GM12878 (cell line): ENCODE data around the gene OPTC. TPM values are rescaled to one million over a fixed set of nuclear protein-coding genes. Genes with fewer than 3 reads are reported as not detected.

ENCODE experiments used
- ATAC-seq: fragments of 200-7000 bp; cut with Tn5 transposase; 3 replicates; pipeline ENCODE4 v1.9.1; 2020; ENCODE audit warnings: mild to moderate bottlenecking, moderate library complexity
- BruUV-seq: library from RNA; stranded (reverse); fragments of 400-500 nt; replicated peaks from 2 replicates; lab custom pipeline; 2021; lab: Mats Ljungman, UMichigan
- CTCF ChIA-PET: fragments of 300-600 bp; sonication (Branson Sonifier 250); formaldehyde crosslinking; extraction: SDS; loops from one replicate; lab custom pipeline; 2021; ENCODE audit warnings: inconsistent platforms; lab: Yijun Ruan, JAX
- POLR2A ChIA-PET: fragments of 350-600 bp; formaldehyde crosslinking; extraction: SDS; loops from one replicate; lab custom pipeline; 2021; ENCODE audit warnings: inconsistent platforms; lab: Charles Lee
- RAD21 ChIA-PET: fragments of 300-600 bp; sonication (Branson Sonifier 250); formaldehyde crosslinking; loops from one replicate; lab custom pipeline; 2023; ENCODE audit warnings: antibody characterized with exemption; ENCODE audit not compliant: unreplicated experiment; lab: Charles Lee
- SMC1A ChIA-PET: fragments of 300-600 bp; sonication (Branson Sonifier 250); formaldehyde crosslinking; loops from one replicate; lab custom pipeline; 2023; ENCODE audit not compliant: unreplicated experiment, uncharacterized antibody; lab: Charles Lee
- DNase-seq: peaks from one replicate; pipeline ENCODE4 v3.0.0-alpha.2; 2011; ENCODE audit warnings: low read depth, low spot score
- FAIRE-seq: peaks from 3 replicates; lab custom pipeline; 2011; peaks lifted over from hg19 to GRCh38; lab: Jason Lieb, UNC
- H2AFZ ChIP-seq: 2 replicates; pipeline ENCODE4 v1.6.0; 2011; ENCODE audit warnings: low read depth, low read length, control low read depth; ENCODE audit not compliant: control insufficient read depth
- H3K27ac ChIP-seq: 2 replicates; pipeline ENCODE4 v1.5.1; 2011; ENCODE audit warnings: control low read depth; ENCODE audit not compliant: control insufficient read depth, insufficient read depth
- H3K27me3 ChIP-seq, 2 experiments: replicated peaks in 1 of 2; 2 replicates each; pipeline versions ENCODE4 v1.6.0 to v1.6.1; 2011; ENCODE audit warnings: low read length in 1 of 2; ENCODE audit not compliant: control insufficient read depth in 2 of 2, insufficient read depth in 2 of 2
- H3K36me3 ChIP-seq, 2 experiments: 2 replicates each; pipeline ENCODE4 v1.5.1; 2011; ENCODE audit warnings: low read length in 1 of 2; ENCODE audit not compliant: control insufficient read depth in 2 of 2, insufficient read depth in 2 of 2
- H3K4me1 ChIP-seq: 2 replicates; pipeline ENCODE4 v1.6.1; 2011; ENCODE audit warnings: mild to moderate bottlenecking, low read length, moderate library complexity, mixed read lengths; ENCODE audit not compliant: control insufficient read depth, insufficient read depth
- H3K4me2 ChIP-seq: 2 replicates; pipeline ENCODE4 v1.6.0; 2011; ENCODE audit warnings: control low read depth; ENCODE audit not compliant: control insufficient read depth, insufficient read depth
- H3K4me3 ChIP-seq: fragments of 200-600 bp; sonication (generic); 2 replicates; pipeline ENCODE4 v1.5.1; 2016
- H3K79me2 ChIP-seq: 2 replicates; pipeline ENCODE4 v1.6.0; 2011; ENCODE audit warnings: low read length; ENCODE audit not compliant: control insufficient read depth, insufficient read depth
- H3K9ac ChIP-seq: 2 replicates; pipeline ENCODE4 v1.8.0; 2011; ENCODE audit warnings: low read length, control low read depth, mixed read lengths; ENCODE audit not compliant: control insufficient read depth, insufficient read depth
- H3K9me3 ChIP-seq: replicated peaks from 3 replicates; pipeline ENCODE4 v1.5.1; 2011; ENCODE audit warnings: mild to moderate bottlenecking, low read length; ENCODE audit not compliant: control insufficient read depth, insufficient read depth
- H4K20me1 ChIP-seq: 2 replicates; pipeline ENCODE4 v1.6.0; 2011; ENCODE audit not compliant: control insufficient read depth, insufficient read depth
- BACH1 ChIP-seq: fragments of 450-650 bp; IDR thresholded peaks from 2 replicates; pipeline ENCODE4 v1.6.1; 2017; ENCODE audit warnings: mild to moderate bottlenecking, borderline replicate concordance
- CBX5 ChIP-seq: sonication (generic); IDR thresholded peaks from 2 replicates; pipeline ENCODE4 v1.6.1; 2016; ENCODE audit warnings: low read depth, moderate library complexity, mild to moderate bottlenecking, inconsistent platforms
- ESRRA ChIP-seq: IDR thresholded peaks from 2 replicates; pipeline ENCODE4 v1.6.1; 2012; ENCODE audit warnings: mild to moderate bottlenecking, low read length, improper control_type of control experiment
- HDGF ChIP-seq: fragments of 450-650 bp; IDR thresholded peaks from 2 replicates; pipeline ENCODE4 v1.6.1; 2016; ENCODE audit warnings: antibody characterized with exemption
- MYC ChIP-seq: IDR thresholded peaks from 2 replicates; pipeline ENCODE4 v1.6.1; 2011; ENCODE audit warnings: mild to moderate bottlenecking, low read length, moderate library complexity, inconsistent platforms; ENCODE audit not compliant: insufficient read depth, insufficient replicate concordance, insufficient read length, severe bottlenecking
- NR2F1 ChIP-seq: fragments of 450-650 bp; conservative IDR thresholded peaks from 2 replicates; pipeline ENCODE4 v1.6.1; 2017; ENCODE audit warnings: mild to moderate bottlenecking
- PAX5 ChIP-seq: IDR thresholded peaks from 2 replicates; pipeline ENCODE4 v1.6.1; 2011; ENCODE audit warnings: low read depth, low read length, borderline replicate concordance
- PAX8 ChIP-seq: fragments of 450-650 bp; IDR thresholded peaks from 2 replicates; pipeline ENCODE4 v1.6.1; 2017; ENCODE audit warnings: mild to moderate bottlenecking, moderate library complexity
- SMAD1 ChIP-seq: fragments of 450-650 bp; IDR thresholded peaks from 2 replicates; pipeline ENCODE4 v1.6.1; 2018; ENCODE audit warnings: mild to moderate bottlenecking, low read depth; ENCODE audit not compliant: partially characterized antibody
- SRF ChIP-seq, 2 experiments: IDR thresholded peaks; 2 replicates each; pipeline ENCODE4 v1.6.1; 2011; ENCODE audit warnings: low read depth in 2 of 2, low read length in 2 of 2, mild to moderate bottlenecking in 1 of 2, moderate library complexity in 1 of 2
- SUZ12 ChIP-seq: fragments of 200-600 bp; sonication (generic); IDR thresholded peaks from one replicate; pipeline ENCODE4 v1.6.1; 2018; ENCODE audit warnings: antibody characterized with exemption, mild to moderate bottlenecking; ENCODE audit not compliant: unreplicated experiment
- TCF12 ChIP-seq: IDR thresholded peaks from 2 replicates; pipeline ENCODE4 v1.6.1; 2011; ENCODE audit warnings: low read depth, mild to moderate bottlenecking, low read length
- WGBS: methylation state at CpG from one replicate; pipeline ENCODE4 v1.1.6; 2016; ENCODE audit warnings: low lambda C conversion rate; ENCODE audit not compliant: insufficient replicate concordance, insufficient coverage; ENCODE audit errors: missing lambda C conversion rate; 5-methylcytosine and 5-hydroxymethylcytosine counted together
- in situ Hi-C: fragments of 300-500 bp; cut with MboI; formaldehyde crosslinking; loops from 9 replicates; pipeline ENCODE4 v1.14.3; 2018; ENCODE audit warnings: mixed read lengths
- intact Hi-C: fragments of 100-400 bp; cut with micrococcal nuclease; formaldehyde crosslinking; loops from one replicate; pipeline ENCODE4 v1.14.2; 2022; ENCODE audit not compliant: unreplicated experiment
- polyA plus RNA-seq, 11 experiments: library from polyadenylated mRNA; depleted of rRNA in 4 of 11; unstranded in 6 of 11; stranded (reverse) in 5 of 11; fragments of >200 nt; fragmentation: Nextera tagmentation in 4 of 11; fragmentation: Illumina TruSeq in 1 of 11; extraction: Ambion mirVana in 4 of 11; extraction: Trizol in 1 of 11; gene quantifications; 1 replicate in 1 of 11; 2 replicates in 10 of 11; pipeline versions ENCODE4 v1.2.1 to v1.2.3, GENCODE V29; 2011 to 2016; ENCODE audit warnings: inconsistent platforms in 2 of 11, missing spikeins in 2 of 11, low read depth in 1 of 11
- total RNA-seq, 4 experiments: library from RNA; depleted of rRNA in 3 of 4; stranded (reverse); fragments of >200 nt in 3 of 4; fragmentation: Illumina TruSeq in 1 of 4; extraction: Trizol in 1 of 4; gene quantifications; 2 replicates each; pipeline versions ENCODE4 v1.2.1 to v1.2.3, GENCODE V29; 2013 to 2021
- TF ChIP-seq, protein P1 (sequence below): fragments of 450-650 bp; IDR thresholded peaks from 2 replicates; pipeline ENCODE4 v1.6.1; 2017; ENCODE audit warnings: low read depth, mild to moderate bottlenecking, moderate library complexity
- TF ChIP-seq, protein P2 (sequence below): IDR thresholded peaks from 2 replicates; pipeline ENCODE4 v1.6.1; 2012; ENCODE audit warnings: low read depth, low read length, improper control_type of control experiment
- TF ChIP-seq, protein P3 (sequence below): IDR thresholded peaks from 2 replicates; pipeline ENCODE4 v1.6.1; 2012; ENCODE audit warnings: low read depth, low read length, improper control_type of control experiment

OPTC gene
- total and polyA plus RNA-seq, 10 of the 15 experiments (the other 5 are each of a cell fraction or from before 2014, with no cell fraction given): not detected

DNA sequence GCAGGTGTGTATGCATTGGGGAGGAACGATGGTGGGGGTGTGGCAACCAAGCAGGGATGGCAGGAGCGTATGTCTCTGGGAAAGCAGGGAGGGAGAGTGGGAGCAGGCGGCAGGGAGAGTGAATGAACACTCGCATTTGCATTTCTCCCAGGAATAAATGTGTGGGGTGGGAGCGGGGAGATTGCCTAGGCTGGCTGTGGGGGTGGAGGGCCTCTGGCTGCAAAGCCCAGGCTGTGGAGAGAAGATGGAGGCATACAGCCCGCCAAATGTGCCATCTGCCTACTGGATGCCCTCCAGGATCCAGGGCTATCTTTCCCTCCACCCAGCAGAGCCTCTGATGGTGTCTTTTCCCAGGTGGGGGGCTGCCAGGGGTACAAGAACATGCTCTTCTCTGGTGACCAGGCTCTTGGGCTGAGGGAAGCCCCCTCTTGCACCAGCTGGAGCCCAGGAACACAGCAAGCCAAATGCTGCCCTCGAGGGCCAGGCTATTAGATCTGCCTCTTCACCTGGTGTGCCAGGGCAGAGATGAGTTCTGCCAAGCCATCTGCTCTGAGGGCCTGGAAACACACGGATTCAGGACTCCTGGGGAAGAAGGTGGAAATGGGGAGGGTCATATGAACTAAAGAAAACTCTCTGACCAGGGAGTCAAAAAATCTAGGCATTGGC, 1.7 kb upstream of the OPTC start:
- peaks cover 0 to 10% of the 10 kb centered on the region in 2 experiments; a peak in 3 of 4 replicates for H3K27me3 ChIP-seq
- ChIA-PET POLR2A (no interaction called here), RAD21 (no interaction called here), CTCF (interaction anchor here (11.6 kb wide), 1 partner anchor 151 kb away, joined by 323 read pairs; no protein-coding TSS in a partner anchor)
- H3K9ac ChIP-seq: no peak overlapping the region
- no peaks in the 10 kb centered on the region for H3K9me3 ChIP-seq
- no peaks in the 10 kb centered on the region for H4K20me1 ChIP-seq
- 26% methylated on average over 7 of the region's 8 CpGs for WGBS
- intact Hi-C loops: no loop called here
- ATAC-seq (no peak), FAIRE-seq (no peak)
- H3K27ac ChIP-seq: no peak overlapping the region
- H3K4me1 ChIP-seq: 0 out of 2 replicates have a peak, but pooled peaks cover 3% of the 10 kb centered on the region
- no peak for TF ChIP-seq NR2F1
- no peak for TF ChIP-seq HDGF
- no peak for TF ChIP-seq PAX5
- no peak for TF ChIP-seq MYC
- TF ChIP-seq BACH1: no peak
- TF ChIP-seq, protein P1, sequence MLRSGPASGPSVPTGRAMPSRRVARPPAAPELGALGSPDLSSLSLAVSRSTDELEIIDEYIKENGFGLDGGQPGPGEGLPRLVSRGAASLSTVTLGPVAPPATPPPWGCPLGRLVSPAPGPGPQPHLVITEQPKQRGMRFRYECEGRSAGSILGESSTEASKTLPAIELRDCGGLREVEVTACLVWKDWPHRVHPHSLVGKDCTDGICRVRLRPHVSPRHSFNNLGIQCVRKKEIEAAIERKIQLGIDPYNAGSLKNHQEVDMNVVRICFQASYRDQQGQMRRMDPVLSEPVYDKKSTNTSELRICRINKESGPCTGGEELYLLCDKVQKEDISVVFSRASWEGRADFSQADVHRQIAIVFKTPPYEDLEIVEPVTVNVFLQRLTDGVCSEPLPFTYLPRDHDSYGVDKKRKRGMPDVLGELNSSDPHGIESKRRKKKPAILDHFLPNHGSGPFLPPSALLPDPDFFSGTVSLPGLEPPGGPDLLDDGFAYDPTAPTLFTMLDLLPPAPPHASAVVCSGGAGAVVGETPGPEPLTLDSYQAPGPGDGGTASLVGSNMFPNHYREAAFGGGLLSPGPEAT: no peak
- TF ChIP-seq ESRRA: no peak
- no peak for TF ChIP-seq SRF (IDR thresholded peaks at IDR 0.05; ENCODE audit: low read depth in 2 of 2, low read length in 2 of 2)
- TF ChIP-seq, protein P2, sequence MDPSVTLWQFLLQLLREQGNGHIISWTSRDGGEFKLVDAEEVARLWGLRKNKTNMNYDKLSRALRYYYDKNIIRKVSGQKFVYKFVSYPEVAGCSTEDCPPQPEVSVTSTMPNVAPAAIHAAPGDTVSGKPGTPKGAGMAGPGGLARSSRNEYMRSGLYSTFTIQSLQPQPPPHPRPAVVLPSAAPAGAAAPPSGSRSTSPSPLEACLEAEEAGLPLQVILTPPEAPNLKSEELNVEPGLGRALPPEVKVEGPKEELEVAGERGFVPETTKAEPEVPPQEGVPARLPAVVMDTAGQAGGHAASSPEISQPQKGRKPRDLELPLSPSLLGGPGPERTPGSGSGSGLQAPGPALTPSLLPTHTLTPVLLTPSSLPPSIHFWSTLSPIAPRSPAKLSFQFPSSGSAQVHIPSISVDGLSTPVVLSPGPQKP: no peak
- no peak for TF ChIP-seq PAX8
- TF ChIP-seq CBX5: no peak
- TF ChIP-seq SMAD1: no peak
- TF ChIP-seq, protein P3, sequence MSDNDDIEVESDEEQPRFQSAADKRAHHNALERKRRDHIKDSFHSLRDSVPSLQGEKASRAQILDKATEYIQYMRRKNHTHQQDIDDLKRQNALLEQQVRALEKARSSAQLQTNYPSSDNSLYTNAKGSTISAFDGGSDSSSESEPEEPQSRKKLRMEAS: no peak
- no peak for TF ChIP-seq TCF12
- TF ChIP-seq SUZ12: no peak
- TF ChIP-seq, all 136 proteins: peak for 0
- H2AFZ ChIP-seq: no peak overlapping the region
- H3K4me3 ChIP-seq: no peak overlapping the region
- no peak for DNase-seq
- in situ Hi-C loops: no loop called here
- H3K36me3 ChIP-seq: no peaks in the 10 kb centered on the region
- BruUV-seq: no TSS peak
- SMC1A ChIA-PET: no interaction called here
- H3K4me2 ChIP-seq: no peak overlapping the region
- no peaks in the 10 kb centered on the region for H3K79me2 ChIP-seq
